ENCODE data around the gene BTD.
A peak's percentile ranks its signal among the peaks of the same experiment; 100 is the strongest.

The BTD gene

DNA sequence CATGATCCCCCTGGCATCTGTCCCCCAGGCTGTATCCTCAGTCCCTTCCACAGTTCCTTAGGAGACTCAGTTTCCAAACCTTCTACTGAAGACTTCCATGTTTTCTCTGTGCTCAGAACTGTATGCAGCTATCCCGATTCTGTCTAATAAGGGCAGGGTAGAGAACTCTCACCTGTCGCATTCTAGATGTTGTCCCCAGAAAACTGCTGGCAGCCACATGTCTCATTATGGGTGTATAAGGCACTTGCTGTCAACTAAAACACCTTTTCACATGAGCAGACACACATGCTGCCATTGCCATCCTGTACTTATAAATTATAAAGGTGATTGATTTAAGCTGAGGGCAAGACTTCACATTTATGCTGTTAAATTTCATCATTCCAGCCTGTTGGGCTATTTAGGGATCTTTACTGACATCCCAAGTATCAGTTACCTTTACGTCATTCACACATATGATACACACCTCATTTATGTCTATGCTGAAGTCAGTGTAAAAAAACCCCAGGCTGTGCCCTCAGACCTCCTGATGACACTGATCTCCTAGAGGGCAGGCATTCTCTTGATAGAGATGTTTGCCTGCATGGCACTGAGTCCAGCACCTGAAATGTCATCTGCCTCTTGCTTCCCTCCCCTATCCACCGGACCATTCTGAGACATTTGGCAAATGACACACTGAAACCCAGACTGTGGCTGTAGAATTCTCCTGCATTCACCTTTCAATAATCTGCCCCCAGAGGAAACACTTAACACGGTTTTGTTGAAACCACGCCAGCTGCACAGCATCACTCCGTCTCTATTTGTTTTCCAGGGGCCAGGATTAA is 35.8 kb downstream of the BTD start:
- no peak for ATAC-seq

DNA sequence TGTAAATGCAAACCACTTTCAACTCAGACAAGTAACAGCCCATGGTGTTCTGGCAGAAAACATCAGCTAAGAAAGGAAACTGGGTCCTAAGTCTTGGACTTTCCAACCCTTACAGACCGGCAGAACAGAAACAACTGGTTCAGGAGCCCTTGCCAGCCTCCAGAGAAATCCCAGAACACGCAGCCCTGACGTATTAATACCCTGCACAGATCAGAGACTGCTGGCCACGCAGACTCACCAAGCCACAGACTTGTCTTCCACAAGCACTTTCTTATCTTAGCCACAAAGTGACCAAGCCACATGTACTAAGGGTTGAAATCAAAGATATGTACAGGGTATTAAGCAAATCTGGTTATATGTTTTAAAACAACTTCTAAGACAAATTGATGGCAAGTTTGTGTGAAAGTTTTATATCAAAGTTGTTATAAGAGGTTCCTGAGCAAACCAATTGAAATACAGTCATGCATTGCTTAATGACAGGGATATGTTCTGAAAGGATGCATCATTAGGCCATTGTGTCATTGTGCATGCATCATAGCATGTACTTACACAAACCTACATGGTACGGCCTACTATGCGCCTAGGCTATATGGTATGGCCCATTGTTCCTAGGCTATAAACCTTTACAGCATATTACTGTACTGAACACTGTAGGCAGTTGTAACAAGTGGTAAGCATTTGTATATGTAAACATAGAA is 36.8 kb downstream of the BTD start:
- no peak; the same call in 2 of the 3 replicates for ATAC-seq
- no peak for TF ChIP-seq TSHZ2 (CRISPR knock-in tag; IDR thresholded peaks at IDR 0.05)
- no peak for TF ChIP-seq RARB (CRISPR knock-in tag; IDR thresholded peaks at IDR 0.05)

More for the DNA sequence above, 35.8 kb downstream of the BTD start:
- TF ChIP-seq ZFP3 (CRISPR knock-in tag; IDR thresholded peaks at IDR 0.05) = no peak
- no peak for TF ChIP-seq GLIS3 (CRISPR knock-in tag; IDR thresholded peaks at IDR 0.05)
- TF ChIP-seq OSR1 (CRISPR knock-in tag; IDR thresholded peaks at IDR 0.05) = no peak
- no peak for TF ChIP-seq TCF4 (CRISPR knock-in tag; IDR thresholded peaks at IDR 0.05; ENCODE audit: borderline replicate concordance)
- no peak for TF ChIP-seq BACH2 (CRISPR knock-in tag; IDR thresholded peaks at IDR 0.05; ENCODE audit: borderline replicate concordance)
- no peak for TF ChIP-seq RARB (CRISPR knock-in tag; IDR thresholded peaks at IDR 0.05)
- TF ChIP-seq ESRRG (CRISPR knock-in tag; IDR thresholded peaks at IDR 0.05) = no peak
- TF ChIP-seq, protein P1, sequence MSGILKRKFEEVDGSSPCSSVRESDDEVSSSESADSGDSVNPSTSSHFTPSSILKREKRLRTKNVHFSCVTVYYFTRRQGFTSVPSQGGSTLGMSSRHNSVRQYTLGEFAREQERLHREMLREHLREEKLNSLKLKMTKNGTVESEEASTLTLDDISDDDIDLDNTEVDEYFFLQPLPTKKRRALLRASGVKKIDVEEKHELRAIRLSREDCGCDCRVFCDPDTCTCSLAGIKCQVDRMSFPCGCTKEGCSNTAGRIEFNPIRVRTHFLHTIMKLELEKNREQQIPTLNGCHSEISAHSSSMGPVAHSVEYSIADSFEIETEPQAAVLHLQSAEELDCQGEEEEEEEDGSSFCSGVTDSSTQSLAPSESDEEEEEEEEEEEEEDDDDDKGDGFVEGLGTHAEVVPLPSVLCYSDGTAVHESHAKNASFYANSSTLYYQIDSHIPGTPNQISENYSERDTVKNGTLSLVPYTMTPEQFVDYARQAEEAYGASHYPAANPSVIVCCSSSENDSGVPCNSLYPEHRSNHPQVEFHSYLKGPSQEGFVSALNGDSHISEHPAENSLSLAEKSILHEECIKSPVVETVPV (CRISPR knock-in tag; IDR thresholded peaks at IDR 0.05) = no peak
- TF ChIP-seq CSDC2 (CRISPR knock-in tag; IDR thresholded peaks at IDR 0.05) = no peak
- TF ChIP-seq SNAI2 (CRISPR knock-in tag; IDR thresholded peaks at IDR 0.05) = no peak
- no peak for TF ChIP-seq ZFP30 (CRISPR knock-in tag; IDR thresholded peaks at IDR 0.05)
- TF ChIP-seq, protein P2, sequence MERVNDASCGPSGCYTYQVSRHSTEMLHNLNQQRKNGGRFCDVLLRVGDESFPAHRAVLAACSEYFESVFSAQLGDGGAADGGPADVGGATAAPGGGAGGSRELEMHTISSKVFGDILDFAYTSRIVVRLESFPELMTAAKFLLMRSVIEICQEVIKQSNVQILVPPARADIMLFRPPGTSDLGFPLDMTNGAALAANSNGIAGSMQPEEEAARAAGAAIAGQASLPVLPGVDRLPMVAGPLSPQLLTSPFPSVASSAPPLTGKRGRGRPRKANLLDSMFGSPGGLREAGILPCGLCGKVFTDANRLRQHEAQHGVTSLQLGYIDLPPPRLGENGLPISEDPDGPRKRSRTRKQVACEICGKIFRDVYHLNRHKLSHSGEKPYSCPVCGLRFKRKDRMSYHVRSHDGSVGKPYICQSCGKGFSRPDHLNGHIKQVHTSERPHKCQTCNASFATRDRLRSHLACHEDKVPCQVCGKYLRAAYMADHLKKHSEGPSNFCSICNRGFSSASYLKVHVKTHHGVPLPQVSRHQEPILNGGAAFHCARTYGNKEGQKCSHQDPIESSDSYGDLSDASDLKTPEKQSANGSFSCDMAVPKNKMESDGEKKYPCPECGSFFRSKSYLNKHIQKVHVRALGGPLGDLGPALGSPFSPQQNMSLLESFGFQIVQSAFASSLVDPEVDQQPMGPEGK (CRISPR knock-in tag; IDR thresholded peaks at IDR 0.05; ENCODE audit: borderline replicate concordance) = no peak
- no peak for TF ChIP-seq ZNF8 (CRISPR knock-in tag; IDR thresholded peaks at IDR 0.05)
- no peak for TF ChIP-seq ZNF70 (CRISPR knock-in tag; IDR thresholded peaks at IDR 0.05)
- TF ChIP-seq ZC3H10 (CRISPR knock-in tag; IDR thresholded peaks at IDR 0.05) = no peak

- ATAC-seq = peak; percentile 35
- TF ChIP-seq, protein P3, sequence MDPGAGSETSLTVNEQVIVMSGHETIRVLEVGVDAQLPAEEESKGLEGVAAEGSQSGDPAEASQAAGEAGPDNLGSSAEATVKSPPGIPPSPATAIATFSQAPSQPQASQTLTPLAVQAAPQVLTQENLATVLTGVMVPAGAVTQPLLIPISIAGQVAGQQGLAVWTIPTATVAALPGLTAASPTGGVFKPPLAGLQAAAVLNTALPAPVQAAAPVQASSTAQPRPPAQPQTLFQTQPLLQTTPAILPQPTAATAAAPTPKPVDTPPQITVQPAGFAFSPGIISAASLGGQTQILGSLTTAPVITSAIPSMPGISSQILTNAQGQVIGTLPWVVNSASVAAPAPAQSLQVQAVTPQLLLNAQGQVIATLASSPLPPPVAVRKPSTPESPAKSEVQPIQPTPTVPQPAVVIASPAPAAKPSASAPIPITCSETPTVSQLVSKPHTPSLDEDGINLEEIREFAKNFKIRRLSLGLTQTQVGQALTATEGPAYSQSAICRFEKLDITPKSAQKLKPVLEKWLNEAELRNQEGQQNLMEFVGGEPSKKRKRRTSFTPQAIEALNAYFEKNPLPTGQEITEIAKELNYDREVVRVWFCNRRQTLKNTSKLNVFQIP (CRISPR knock-in tag; IDR thresholded peaks at IDR 0.05; ENCODE audit: borderline replicate concordance, low read depth) = no peak
- TF ChIP-seq ZC3H10 (CRISPR knock-in tag; IDR thresholded peaks at IDR 0.05) (no peak), ARNTL (CRISPR knock-in tag; IDR thresholded peaks at IDR 0.05; ENCODE audit: borderline replicate concordance, low read depth) (no peak), CSDC2 (CRISPR knock-in tag; IDR thresholded peaks at IDR 0.05) (no peak), ZNF70 (CRISPR knock-in tag; IDR thresholded peaks at IDR 0.05) (no peak), ZNF565 (CRISPR knock-in tag; conservative IDR thresholded peaks at IDR 0.05; ENCODE audit: low read depth) (no peak), BACH2 (CRISPR knock-in tag; IDR thresholded peaks at IDR 0.05; ENCODE audit: borderline replicate concordance) (no peak), PPARA (CRISPR knock-in tag; IDR thresholded peaks at IDR 0.05; ENCODE audit: borderline replicate concordance) (no peak), ZFP3 (CRISPR knock-in tag; IDR thresholded peaks at IDR 0.05) (no peak), TCF4 (CRISPR knock-in tag; IDR thresholded peaks at IDR 0.05; ENCODE audit: borderline replicate concordance) (no peak), ZFP30 (CRISPR knock-in tag; IDR thresholded peaks at IDR 0.05) (no peak), ESRRG (CRISPR knock-in tag; IDR thresholded peaks at IDR 0.05) (no peak), TSHZ2 (CRISPR knock-in tag; IDR thresholded peaks at IDR 0.05) (no peak)
These were observed 37.3 kb downstream of the BTD start for GRCh38 chr3:15638891-15639262.

All from SK-N-SH treated with all-trans-retinoic acid at 6 μM for 48 hours (cell line).